GM18870 (cell line): ENCODE data around the gene SAE1.
"Not testable (repeated sequence)": the region's sequence is repeated elsewhere in the genome, so short reads cannot be mapped to it uniquely, and the experiment has no call there.

ENCODE experiments used
- ATAC-seq: cut with Tn5 transposase; IDR thresholded peaks from one replicate; pipeline ENCODE4 v1.9.1; 2021; ENCODE audit warnings: moderate library complexity; ENCODE audit not compliant: unreplicated experiment

The SAE1 gene

GRCh38 chr19:47130589-47131227 lies at the start of gene SAE1:
Gene SAE1, plus strand, starts transcription at chr19:47130835. Its CDS starts 96 bp downstream, at chr19:47130931.
- no peak for ATAC-seq

- ATAC-seq = no peak
These were observed 49.5 kb upstream of the SAE1 start for GRCh38 chr19:47081095-47081494.

- ATAC-seq = no peak
These were observed 48.1 kb upstream of the SAE1 start for GRCh38 chr19:47082493-47082892.

- ATAC-seq = no peak
These were observed 45.7 kb upstream of the SAE1 start for GRCh38 chr19:47084879-47085439.

- no peak for ATAC-seq
These were observed 44.4 kb upstream of the SAE1 start for GRCh38 chr19:47086280-47086679.

- no peak for ATAC-seq
These were observed 40.8 kb upstream of the SAE1 start for GRCh38 chr19:47089767-47090350.

- no peak for ATAC-seq
These were observed 37.4 kb upstream of the SAE1 start for GRCh38 chr19:47093254-47093653.

GRCh38 chr19:47093841-47094240 lies 36.8 kb upstream of the SAE1 start:
- no peak for ATAC-seq

GRCh38 chr19:47094557-47095475 lies 35.8 kb upstream of the SAE1 start:
- ATAC-seq = no peak

GRCh38 chr19:47095476-47096099 lies 35.0 kb upstream of the SAE1 start:
- no peak for ATAC-seq

GRCh38 chr19:47096100-47096704 lies 34.4 kb upstream of the SAE1 start:
- ATAC-seq = no peak

GRCh38 chr19:47096721-47097120 lies 33.9 kb upstream of the SAE1 start:
- ATAC-seq = no peak

GRCh38 chr19:47097396-47098201 lies 33.0 kb upstream of the SAE1 start:
- ATAC-seq = no peak

GRCh38 chr19:47098608-47099007 lies 32.0 kb upstream of the SAE1 start:
- no peak for ATAC-seq

GRCh38 chr19:47099576-47100050 lies 31.0 kb upstream of the SAE1 start:
- ATAC-seq = no peak

GRCh38 chr19:47100290-47100689 lies 30.3 kb upstream of the SAE1 start:
- ATAC-seq = no peak

GRCh38 chr19:47101116-47101515 lies 29.5 kb upstream of the SAE1 start:
- ATAC-seq = not testable (repeated sequence)

- no peak for ATAC-seq
These were observed 28.1 kb upstream of the SAE1 start for GRCh38 chr19:47102346-47103060.

- no peak for ATAC-seq
These were observed 26.0 kb upstream of the SAE1 start for GRCh38 chr19:47104680-47105079.
